DND-41 (cell line): ENCODE data around the gene RNF212B.

Source experiments
- EZH2 ChIP-seq: IDR thresholded peaks from 3 replicates; pipeline ENCODE4 v1.6.1; 2012; ENCODE audit warnings: borderline replicate concordance, low read depth, mild to moderate bottlenecking, moderate library complexity, low read length, inconsistent platforms; ENCODE audit not compliant: severe bottlenecking
- TF ChIP-seq, protein P1 (sequence below): IDR thresholded peaks from 2 replicates; pipeline ENCODE4 v1.5.1; 2012; ENCODE audit warnings: borderline replicate concordance, low read length, moderate library complexity, mild to moderate bottlenecking; ENCODE audit not compliant: poor library complexity, severe bottlenecking; ENCODE audit errors: extremely low read depth

DNA sequence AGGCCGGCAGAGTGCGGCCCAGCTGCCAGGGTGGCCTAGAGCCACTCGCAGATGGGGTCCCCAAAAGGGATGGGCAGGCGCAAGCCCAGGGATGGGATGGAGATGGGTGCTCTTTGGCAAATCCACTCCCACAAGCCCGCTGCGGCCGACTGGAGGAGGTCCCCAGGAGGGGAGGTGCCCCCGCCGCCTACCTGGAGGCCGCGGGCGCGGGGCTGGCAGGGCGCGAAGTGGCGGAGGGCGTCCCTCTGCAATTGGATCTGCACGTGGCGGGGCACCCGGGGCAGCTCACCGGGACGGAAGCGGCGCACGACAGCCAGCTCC, 64.2 kb downstream of the RNF212B start:
- TF ChIP-seq, protein P1, sequence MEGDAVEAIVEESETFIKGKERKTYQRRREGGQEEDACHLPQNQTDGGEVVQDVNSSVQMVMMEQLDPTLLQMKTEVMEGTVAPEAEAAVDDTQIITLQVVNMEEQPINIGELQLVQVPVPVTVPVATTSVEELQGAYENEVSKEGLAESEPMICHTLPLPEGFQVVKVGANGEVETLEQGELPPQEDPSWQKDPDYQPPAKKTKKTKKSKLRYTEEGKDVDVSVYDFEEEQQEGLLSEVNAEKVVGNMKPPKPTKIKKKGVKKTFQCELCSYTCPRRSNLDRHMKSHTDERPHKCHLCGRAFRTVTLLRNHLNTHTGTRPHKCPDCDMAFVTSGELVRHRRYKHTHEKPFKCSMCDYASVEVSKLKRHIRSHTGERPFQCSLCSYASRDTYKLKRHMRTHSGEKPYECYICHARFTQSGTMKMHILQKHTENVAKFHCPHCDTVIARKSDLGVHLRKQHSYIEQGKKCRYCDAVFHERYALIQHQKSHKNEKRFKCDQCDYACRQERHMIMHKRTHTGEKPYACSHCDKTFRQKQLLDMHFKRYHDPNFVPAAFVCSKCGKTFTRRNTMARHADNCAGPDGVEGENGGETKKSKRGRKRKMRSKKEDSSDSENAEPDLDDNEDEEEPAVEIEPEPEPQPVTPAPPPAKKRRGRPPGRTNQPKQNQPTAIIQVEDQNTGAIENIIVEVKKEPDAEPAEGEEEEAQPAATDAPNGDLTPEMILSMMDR = no peak
- no peak for TF ChIP-seq EZH2
